GM21367 (cell line): ENCODE results near the gene SUGP2.
"Not testable (repeated sequence)": the region's sequence is repeated elsewhere in the genome, so short reads cannot be mapped to it uniquely, and the experiment has no call there.

Experiments used
- ATAC-seq: cut with Tn5 transposase; IDR thresholded peaks from one replicate; pipeline ENCODE4 v1.9.1; 2021; ENCODE audit not compliant: unreplicated experiment

The SUGP2 gene

DNA sequence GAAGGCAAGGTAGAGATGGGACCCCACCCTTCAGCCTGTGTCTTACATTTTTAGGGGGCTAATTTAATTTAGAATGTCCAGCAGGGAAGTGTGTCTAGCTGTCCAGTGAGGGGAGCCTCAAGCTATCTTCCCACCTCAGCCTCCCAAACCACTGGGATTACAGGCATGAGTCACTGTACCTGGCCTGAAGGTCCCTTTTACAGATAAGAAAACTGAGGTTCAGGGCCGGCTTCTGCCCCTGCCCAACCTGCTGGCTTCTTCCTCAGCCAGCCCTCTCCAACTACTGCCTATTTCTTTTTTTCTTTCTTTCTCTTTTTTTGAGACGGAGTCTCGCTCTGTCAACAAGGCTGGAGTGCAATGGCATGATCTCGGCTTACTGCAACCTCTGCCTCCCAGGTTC is 72.9 kb downstream of the SUGP2 start:
- ATAC-seq, result no peak

DNA sequence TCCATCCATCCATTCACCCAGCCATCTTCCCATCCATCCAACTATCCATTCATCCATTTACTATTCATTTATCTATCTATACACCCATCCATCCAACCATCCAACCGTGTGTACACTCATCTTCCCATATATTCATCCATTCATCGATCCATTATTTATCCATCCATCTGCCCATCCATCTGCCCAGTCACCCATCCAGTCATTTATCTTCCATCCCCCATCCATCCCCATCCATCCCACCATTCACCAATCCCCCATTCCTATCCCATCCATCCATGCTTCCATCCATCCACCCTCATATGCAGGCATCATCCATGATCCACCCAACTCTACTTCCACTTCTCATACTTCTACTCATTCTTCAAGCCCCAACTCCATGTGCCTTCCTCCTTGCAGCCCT is 78.3 kb downstream of the SUGP2 start:
- ATAC-seq, result no peak

DNA sequence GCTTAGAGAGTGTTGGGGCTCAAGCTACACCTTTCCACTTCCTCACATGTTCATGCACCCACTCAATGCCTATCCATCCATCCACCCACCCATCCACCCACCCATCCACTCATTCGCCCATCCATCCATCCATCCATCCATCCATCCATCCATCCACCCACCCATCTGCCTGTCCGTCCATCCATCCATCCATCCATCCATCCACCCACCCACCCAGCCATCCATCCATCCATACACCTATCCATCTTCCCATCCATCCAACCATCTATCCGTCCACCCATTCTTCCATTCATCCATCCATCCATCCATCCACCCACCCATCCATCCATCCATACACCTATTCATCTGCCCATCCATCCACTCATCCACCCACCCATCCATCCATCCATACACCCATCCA is 79.2 kb downstream of the SUGP2 start:
- ATAC-seq, result no peak

DNA sequence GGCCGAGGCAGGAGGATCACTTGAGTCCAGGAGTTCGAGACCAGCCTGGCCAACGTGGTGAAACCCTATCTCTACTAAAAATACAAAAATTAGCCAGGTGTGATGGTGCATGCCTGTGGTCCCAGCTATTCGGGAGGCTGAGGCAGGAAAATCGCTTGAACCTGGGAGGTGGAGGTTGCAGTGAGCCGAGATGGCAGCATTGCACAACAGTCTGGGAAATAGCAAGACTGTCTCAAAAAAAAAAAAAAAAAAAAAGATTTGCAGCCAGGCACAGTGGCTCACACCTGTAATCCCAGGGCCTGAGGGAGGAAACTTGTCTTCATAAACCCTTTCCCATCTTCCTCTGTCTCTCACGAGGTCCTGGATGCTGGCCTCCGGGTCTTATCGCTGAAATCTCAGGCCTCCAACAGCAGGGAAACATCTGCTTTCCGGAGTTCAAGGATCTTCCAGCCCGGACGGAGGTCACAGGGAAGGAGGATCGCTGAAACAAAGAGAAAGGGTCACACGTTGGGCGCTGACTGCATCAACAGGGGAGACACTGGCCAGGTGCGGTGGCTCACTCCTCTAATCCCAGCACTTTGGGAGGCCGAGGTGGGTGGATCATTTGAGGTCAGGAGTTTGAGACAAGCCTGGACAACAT is 80.8 kb downstream of the SUGP2 start:
- not testable (repeated sequence) for ATAC-seq

GRCh38 chr19:18951721-18952281 is 81.5 kb downstream of the SUGP2 start:
- no peak for ATAC-seq

GRCh38 chr19:18949858-18950257 is 83.5 kb downstream of the SUGP2 start:
- ATAC-seq, result no peak

GRCh38 chr19:18948976-18949356 is 84.4 kb downstream of the SUGP2 start:
- no peak for ATAC-seq

DNA sequence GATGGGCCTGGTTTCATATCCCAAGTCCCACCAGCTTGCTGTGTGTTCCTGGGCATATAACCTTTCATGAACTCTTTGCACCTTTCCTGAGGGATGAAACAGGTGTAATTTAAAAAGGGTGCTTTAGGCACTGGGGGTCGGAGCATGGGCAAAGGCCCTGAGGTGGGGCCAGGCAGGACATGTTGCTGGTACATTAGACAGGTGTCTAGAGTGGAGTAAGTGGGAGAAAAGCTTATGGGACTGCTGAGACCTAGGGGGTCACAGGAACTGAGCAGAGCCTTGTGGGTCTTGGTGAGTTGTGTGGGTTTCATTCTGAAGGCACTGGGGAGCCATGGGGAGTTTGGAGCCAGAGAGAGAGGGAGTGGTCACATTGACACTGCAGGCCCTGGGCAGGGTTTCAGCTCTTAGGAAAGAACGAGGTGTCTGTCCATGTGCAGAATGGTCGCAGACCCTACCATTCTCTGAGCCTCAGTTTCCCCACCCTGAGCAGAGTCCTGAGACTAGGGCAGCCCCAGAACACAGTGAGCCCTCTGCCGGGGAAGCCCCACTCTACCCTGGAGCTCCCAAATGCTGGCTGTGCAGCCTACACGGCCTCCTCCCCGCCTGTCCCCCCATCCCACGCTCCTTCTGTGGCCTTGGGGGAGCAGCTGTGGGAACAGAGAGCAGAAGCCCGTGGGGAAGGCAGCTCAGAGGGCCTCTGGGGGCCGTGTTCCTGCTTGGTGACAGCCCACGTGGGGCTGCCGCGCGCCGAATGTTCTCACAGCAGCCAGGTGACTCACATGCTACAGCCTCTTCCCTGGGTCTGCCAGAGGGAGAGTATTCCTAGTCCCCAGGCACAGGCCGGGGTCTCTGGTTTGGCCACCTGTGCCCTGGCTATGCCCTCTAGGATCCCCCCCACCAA is 85.0 kb downstream of the SUGP2 start:
- no peak for ATAC-seq

- no peak for ATAC-seq
Observed at GRCh38 chr19:18946918-18947317, 86.4 kb downstream of the SUGP2 start.

DNA sequence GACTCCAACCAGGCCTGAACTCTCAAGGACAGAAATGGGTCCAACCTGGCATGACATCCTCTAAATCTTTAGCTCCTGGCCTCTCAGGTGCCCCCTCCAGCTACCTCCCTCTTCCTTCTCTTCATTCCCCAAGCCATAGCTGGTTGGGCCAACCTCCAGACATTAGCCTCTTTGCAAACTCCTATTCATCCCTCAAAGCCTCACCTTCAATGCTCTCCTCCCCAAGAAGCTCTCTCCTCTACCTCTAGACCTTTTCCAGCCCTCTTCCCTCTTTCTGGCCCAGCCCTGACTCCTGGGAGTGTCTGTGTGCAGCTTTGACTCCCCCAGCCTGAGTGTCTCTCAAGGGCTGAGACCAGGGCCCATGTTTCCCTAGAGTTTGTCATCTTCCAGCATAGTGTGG is 87.0 kb downstream of the SUGP2 start:
- ATAC-seq, result no peak

DNA sequence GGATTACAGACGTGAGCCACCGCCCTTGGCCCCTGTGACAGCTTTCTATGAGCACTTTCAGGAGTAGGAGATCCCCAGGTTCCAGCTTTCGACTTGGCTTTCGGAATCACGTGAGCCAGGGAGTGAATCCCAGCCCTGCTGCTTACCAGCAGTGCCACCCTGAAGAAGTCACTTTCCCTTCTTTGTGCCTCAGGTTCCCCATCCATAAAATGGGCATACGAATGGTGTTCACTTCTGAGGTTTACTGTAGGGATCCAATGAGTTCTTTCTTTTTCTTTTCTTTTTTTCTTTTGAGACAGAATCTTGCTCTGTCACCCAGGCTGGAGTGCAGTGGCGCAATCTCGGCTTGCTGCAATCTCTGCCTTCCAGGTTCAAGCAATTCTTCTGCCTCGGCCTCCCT is 88.0 kb downstream of the SUGP2 start:
- no peak for ATAC-seq

GRCh38 chr19:18943465-18943864 is 89.9 kb downstream of the SUGP2 start:
- no peak for ATAC-seq

- ATAC-seq, result no peak
Observed at GRCh38 chr19:18942692-18943091, 90.6 kb downstream of the SUGP2 start.

DNA sequence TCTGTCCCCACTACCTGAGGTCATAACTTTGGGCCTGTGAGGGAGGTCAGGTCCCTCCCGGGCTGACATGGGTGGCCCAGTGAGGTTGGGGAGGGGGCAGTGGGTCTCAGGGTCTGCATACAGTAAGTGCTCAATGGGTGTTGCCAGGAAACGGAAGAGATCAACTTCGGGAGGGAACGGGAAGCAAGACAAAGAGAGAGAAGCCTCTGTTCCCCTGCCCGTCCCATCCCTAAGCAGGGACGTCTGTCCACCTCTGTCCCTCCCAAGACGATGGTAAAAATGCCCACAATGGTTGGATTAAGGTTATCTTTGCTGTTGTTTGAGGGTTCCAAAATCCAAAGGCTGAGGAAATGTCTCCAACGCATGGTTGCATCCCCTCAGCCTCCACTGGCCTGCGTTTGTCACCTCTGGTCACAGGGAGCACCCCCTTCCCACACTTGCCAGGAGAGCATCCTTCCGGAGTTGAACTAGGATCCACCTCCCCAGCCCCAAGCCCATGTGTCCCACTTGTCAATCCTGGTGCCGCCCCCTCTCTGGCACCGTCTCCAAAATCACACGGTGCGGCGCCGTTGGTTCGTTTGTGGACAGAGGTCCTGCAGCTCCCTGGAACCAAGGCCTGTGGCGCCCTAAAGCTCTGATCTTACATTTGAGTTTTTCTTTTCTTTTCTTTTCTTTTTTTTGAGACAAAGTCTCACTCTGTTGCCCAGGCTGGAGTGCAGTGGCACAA is 91.5 kb downstream of the SUGP2 start:
- no peak for ATAC-seq
